KMS-11 (cell line): Measurements from ENCODE around the gene OGT.
A peak's percentile ranks its signal among the peaks of the same experiment; 100 is the strongest.

Experiments
- H2AFZ ChIP-seq: fragments of 200-600 bp; sonication (generic); 2 replicates; pipeline ENCODE4 v1.6.1; 2016; ENCODE audit warnings: antibody characterized with exemption, mixed run types, low read depth
- H3K27ac ChIP-seq: fragments of 200-600 bp; sonication (generic); 2 replicates; pipeline ENCODE4 v1.6.1; 2016; ENCODE audit warnings: mild to moderate bottlenecking, mixed run types
- H3K27me3 ChIP-seq: fragments of 200-600 bp; sonication (generic); 2 replicates; pipeline ENCODE4 v1.6.1; 2017; ENCODE audit warnings: mild to moderate bottlenecking, low read depth, mixed run types, moderate library complexity; ENCODE audit not compliant: insufficient read depth
- H3K36me3 ChIP-seq: fragments of 200-600 bp; sonication (generic); 2 replicates; pipeline ENCODE4 v1.6.1; 2017; ENCODE audit warnings: mild to moderate bottlenecking, mixed run types; ENCODE audit not compliant: insufficient read depth
- H3K4me1 ChIP-seq: fragments of 200-600 bp; sonication (generic); 2 replicates; pipeline ENCODE4 v1.6.1; 2016; ENCODE audit warnings: mild to moderate bottlenecking, low read depth, mixed run types; ENCODE audit not compliant: poor library complexity, severe bottlenecking
- H3K4me2 ChIP-seq: fragments of 200-600 bp; sonication (generic); 2 replicates; pipeline ENCODE4 v1.7.0; 2016; ENCODE audit warnings: mild to moderate bottlenecking, mixed run types
- H3K4me3 ChIP-seq: fragments of 200-600 bp; sonication (generic); IDR thresholded peaks from 2 replicates; pipeline ENCODE4 v1.6.1; 2017; ENCODE audit warnings: low read depth, low read length, mixed read lengths; ENCODE audit not compliant: insufficient read depth
- H3K79me2 ChIP-seq: fragments of 200-600 bp; sonication (generic); 2 replicates; pipeline ENCODE4 v1.6.1; 2016; ENCODE audit warnings: low read depth, mixed run types; ENCODE audit not compliant: insufficient read depth
- H3K9ac ChIP-seq: fragments of 200-600 bp; sonication (generic); 2 replicates; pipeline ENCODE4 v1.6.1; 2016; ENCODE audit warnings: mild to moderate bottlenecking, mixed run types
- H4K20me1 ChIP-seq: fragments of 200-600 bp; sonication (generic); 2 replicates; pipeline ENCODE4 v1.6.1; 2016; ENCODE audit warnings: mild to moderate bottlenecking, mixed run types; ENCODE audit not compliant: insufficient read depth
- CTCF ChIP-seq: fragments of 200-600 bp; sonication (generic); conservative IDR thresholded peaks from 2 replicates; pipeline ENCODE4 v1.6.1; 2017; ENCODE audit warnings: low read depth, mild to moderate bottlenecking, antibody characterized with exemption, low read length, moderate library complexity, mixed read lengths

OGT gene

GRCh38 chrX:71534773-71535544 is 2.1 kb downstream of the OGT start:
- no peak overlapping the region for H2AFZ ChIP-seq
- H3K36me3 ChIP-seq: peaks cover 17% of the 10 kb centered on the region
- H4K20me1 ChIP-seq: peaks cover 42% of the 10 kb centered on the region
- peaks cover 51% of the 10 kb centered on the region for H3K4me1 ChIP-seq
- no peak overlapping the region for H3K4me3 ChIP-seq
- H3K4me2 ChIP-seq: peak overlapping the region; percentile 99
- TF ChIP-seq CTCF: no peak
- H3K27me3 ChIP-seq: no peaks in the 10 kb centered on the region
- peak overlapping the region; percentile 89; the same call in 1 of the 2 replicates for H3K27ac ChIP-seq
- peak overlapping the region; percentile 89; the same call in 1 of the 2 replicates for H3K9ac ChIP-seq
- peaks cover 70% of the 10 kb centered on the region for H3K79me2 ChIP-seq

- no peak for TF ChIP-seq CTCF
- H3K27me3 ChIP-seq: no peaks in the 10 kb centered on the region
- peaks cover 17% of the 10 kb centered on the region for H3K36me3 ChIP-seq
- H4K20me1 ChIP-seq: peaks cover 54% of the 10 kb centered on the region
- peak overlapping the region; percentile 99 for H3K4me2 ChIP-seq
- H3K79me2 ChIP-seq: peaks cover 84% of the 10 kb centered on the region
- peak overlapping the region; percentile 89; the same call in 1 of the 2 replicates for H3K9ac ChIP-seq
- H2AFZ ChIP-seq: no peak overlapping the region
- peaks cover 59% of the 10 kb centered on the region for H3K4me1 ChIP-seq
- peak overlapping the region; percentile 44; the same call in 1 of the 2 replicates for H3K27ac ChIP-seq
- H3K4me3 ChIP-seq: no peak overlapping the region
Measured at GRCh38 chrX:71536285-71536684, 3.4 kb downstream of the OGT start.

- H3K9ac ChIP-seq: no peak overlapping the region
- H3K27me3 ChIP-seq: no peaks in the 10 kb centered on the region
- peaks cover 69% of the 10 kb centered on the region for H4K20me1 ChIP-seq
- H3K79me2 ChIP-seq: peaks cover 98% of the 10 kb centered on the region
- H3K27ac ChIP-seq: no peak overlapping the region
- no peak overlapping the region for H2AFZ ChIP-seq
- no peak for TF ChIP-seq CTCF
- H3K4me3 ChIP-seq: no peak overlapping the region
- H3K4me1 ChIP-seq: peaks cover 68% of the 10 kb centered on the region
- H3K4me2 ChIP-seq: peak overlapping the region; percentile 36; the same call in 1 of the 2 replicates
- H3K36me3 ChIP-seq: peaks cover 17% of the 10 kb centered on the region
Measured at GRCh38 chrX:71537743-71538142, 4.8 kb downstream of the OGT start.

GRCh38 chrX:71540801-71541200 is 7.9 kb downstream of the OGT start:
- TF ChIP-seq CTCF: no peak
- Histone ChIP-seq H3K4me2 (no peak overlapping the region; the same call in 1 of the 2 replicates), H3K79me2 (peaks cover 99% of the 10 kb centered on the region), H3K27ac (no peak overlapping the region), H2AFZ (no peak overlapping the region), H3K36me3 (peaks cover 17% of the 10 kb centered on the region), H4K20me1 (peaks cover 68% of the 10 kb centered on the region), H3K27me3 (no peaks in the 10 kb centered on the region), H3K9ac (no peak overlapping the region), H3K4me3 (no peak overlapping the region), H3K4me1 (peaks cover 76% of the 10 kb centered on the region)
